GM12872 (cell line): ENCODE results near the gene KREMEN1.

ENCODE experiments used
- TF ChIP-seq, protein P1 (sequence below): IDR thresholded peaks from 3 replicates; pipeline ENCODE4 v1.5.1; 2011; ENCODE audit warnings: low read depth, mild to moderate bottlenecking, low read length, moderate library complexity; ENCODE audit not compliant: insufficient read depth

The KREMEN1 gene

DNA sequence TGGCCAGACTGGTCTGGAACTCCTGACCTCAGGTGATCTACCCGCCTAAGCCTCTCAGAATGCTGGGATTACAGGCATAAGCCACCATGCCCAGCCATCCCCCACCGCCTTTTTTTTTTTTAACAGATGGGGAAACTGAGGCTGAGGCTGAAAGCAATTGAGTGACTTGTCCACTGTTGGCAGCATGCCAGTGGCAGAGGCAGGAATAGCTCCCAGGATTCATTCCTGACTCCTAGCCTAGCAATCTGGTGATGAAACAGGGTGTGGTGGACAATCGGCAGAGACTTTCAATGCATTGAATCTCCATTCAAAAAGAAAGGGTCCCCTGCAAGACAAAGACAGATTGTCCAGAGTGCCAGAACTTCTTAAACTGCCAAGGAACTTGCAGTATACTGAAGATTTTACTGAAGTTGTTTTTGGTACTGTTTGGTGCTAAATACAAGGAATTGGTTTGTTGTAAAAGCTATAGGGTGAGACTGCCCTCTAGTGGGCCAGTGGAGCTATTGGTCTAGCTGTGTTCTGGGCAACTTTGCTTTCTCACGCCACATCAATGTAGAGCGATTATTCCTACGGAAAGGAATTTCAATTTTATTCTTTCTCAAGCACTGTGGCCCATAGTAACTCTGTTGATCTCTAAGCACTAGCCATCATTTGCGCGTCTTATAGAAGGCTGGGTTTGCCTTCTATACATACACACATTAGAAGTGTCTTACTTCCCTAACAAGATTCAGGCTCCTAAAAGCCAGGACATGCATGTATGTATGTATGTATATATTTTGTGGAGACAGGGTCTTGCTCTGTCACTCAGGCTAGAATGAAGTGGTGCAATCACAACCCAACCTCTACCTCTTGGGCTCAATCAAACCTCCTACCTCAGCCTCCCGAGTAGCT lies 32.2 kb upstream of the KREMEN1 start:
- TF ChIP-seq, protein P1, sequence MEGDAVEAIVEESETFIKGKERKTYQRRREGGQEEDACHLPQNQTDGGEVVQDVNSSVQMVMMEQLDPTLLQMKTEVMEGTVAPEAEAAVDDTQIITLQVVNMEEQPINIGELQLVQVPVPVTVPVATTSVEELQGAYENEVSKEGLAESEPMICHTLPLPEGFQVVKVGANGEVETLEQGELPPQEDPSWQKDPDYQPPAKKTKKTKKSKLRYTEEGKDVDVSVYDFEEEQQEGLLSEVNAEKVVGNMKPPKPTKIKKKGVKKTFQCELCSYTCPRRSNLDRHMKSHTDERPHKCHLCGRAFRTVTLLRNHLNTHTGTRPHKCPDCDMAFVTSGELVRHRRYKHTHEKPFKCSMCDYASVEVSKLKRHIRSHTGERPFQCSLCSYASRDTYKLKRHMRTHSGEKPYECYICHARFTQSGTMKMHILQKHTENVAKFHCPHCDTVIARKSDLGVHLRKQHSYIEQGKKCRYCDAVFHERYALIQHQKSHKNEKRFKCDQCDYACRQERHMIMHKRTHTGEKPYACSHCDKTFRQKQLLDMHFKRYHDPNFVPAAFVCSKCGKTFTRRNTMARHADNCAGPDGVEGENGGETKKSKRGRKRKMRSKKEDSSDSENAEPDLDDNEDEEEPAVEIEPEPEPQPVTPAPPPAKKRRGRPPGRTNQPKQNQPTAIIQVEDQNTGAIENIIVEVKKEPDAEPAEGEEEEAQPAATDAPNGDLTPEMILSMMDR = peak; percentile 97

DNA sequence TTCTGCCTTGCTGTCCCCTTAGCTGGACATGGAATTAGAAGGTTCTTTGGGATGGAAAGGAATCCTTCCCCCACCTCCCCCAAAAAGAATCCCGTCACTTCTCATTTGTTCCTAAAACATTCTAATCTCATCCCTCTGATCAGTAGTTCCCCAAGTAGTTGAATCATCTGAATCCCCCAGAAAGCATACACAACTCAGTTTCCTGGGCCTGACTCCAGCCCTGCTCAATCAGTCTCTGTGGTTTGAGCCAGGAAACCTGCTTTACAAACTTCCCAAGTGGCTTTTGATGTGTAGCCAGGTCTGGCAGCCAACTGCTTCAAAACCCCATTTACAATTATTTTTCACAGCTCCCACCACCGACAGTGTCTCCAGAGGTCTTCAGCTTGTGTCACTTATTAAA lies 31.4 kb upstream of the KREMEN1 start:
- TF ChIP-seq, protein P1 = no peak

DNA sequence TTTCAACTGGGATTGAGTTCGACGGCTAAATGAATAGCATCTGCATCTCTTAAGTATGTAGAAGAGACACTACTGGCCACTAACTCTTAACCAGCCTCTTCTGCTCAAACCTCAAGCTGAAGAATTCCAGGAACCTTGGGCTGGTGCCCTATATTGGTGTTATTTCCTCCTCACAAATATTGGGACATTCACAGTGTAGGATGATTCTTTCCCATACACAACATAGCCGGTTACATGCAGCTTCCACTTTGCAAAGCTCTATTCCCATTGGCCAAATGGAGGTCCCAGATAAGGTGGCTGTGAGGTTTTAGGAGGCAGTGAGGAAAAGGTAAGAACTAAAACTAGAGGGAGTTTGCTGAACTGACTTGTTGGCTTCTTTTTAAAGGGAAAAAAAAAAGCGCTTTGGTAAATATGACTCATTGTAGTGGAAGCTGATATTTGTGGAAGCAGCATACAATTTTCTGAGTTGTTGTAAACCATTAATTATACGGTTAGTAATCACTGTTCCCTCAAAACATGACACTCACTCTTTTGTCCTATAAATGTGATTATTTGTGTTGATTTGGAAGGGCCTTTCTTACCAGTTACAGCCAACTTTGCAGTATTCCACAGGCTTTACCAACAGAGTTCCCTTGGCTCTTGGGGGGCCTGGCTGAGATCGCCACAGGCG lies 28.8 kb upstream of the KREMEN1 start:
- TF ChIP-seq, protein P1 = no peak

DNA sequence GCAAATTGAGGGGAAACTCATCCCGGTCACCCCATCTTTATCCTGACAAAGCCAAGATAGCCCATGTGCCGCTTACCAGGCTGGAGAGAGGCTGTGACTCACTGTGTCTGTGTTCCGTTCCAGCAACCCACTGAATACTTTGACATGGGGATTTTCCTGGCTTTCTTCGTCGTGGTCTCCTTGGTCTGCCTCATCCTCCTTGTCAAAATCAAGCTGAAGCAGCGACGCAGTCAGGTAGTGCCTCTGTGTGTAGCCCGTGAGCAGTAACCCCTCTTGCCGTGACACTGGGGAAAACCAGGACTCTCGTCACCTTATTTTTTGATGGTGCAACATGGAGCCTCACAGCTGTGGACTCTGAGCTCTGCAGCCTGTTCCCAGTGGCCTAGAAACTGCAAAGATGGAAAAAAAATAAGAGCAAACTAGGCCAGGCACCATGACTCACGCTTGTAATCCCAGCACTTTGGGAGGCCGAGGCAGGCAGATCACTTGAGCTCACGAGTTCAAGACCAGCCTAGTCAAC lies 28.1 kb upstream of the KREMEN1 start:
- TF ChIP-seq, protein P1 = no peak

DNA sequence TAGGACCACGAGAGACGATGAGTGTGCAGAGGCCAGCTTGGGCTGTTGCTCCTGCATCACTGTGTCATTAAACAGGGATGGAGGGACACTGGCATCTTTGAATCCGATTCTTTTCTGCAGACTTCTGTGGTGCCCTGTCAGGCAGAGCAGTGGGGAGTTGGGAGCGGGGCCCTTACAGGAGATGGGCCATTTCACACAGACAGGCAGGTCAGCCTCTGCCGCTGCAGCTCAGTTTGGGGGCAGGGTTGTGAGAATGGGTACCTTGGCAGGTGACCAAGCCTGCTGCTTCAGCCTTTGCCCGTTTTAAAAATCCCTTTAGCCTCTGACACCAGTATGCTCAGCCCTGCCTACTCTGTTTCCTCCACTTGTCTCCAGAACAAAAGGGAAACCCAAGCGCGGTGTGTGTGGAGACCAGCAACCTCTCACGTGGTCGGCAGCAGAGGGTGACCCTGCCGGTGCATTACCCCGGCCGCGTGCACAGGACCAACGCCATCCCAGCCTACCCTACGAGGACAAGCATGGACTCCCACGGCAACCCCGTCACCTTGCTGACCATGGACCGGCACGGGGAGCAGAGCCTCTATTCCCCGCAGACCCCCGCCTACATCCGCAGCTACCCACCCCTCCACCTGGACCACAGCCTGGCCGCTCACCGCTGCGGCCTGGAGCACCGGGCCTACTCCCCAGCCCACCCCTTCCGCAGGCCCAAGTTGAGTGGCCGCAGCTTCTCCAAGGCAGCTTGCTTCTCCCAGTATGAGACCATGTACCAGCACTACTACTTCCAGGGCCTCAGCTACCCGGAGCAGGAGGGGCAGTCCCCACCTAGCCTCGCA lies 23.8 kb upstream of the KREMEN1 start:
- TF ChIP-seq, protein P1 = no peak

DNA sequence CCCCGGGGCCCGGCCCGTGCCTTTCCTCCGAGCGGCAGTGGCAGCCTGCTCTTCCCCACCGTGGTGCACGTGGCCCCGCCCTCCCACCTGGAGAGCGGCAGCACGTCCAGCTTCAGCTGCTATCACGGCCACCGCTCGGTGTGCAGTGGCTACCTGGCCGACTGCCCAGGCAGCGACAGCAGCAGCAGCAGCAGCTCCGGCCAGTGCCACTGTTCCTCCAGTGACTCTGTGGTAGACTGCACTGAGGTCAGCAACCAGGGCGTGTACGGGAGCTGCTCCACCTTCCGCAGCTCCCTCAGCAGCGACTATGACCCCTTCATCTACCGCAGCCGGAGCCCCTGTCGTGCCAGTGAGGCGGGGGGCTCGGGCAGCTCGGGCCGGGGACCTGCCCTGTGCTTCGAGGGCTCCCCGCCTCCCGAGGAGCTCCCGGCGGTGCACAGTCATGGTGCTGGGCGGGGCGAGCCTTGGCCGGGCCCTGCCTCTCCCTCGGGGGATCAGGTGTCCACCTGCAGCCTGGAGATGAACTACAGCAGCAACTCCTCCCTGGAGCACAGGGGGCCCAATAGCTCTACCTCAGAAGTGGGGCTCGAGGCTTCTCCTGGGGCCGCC lies 23.1 kb upstream of the KREMEN1 start:
- TF ChIP-seq, protein P1 = no peak
